Stimulated activated CD4-positive, alpha-beta T cell treated with anti-CD3 and anti-CD28 coated beads, Interleukin-1b, Interleukin-23, amount 100 ng/mL, for 48 hours (primary cell): Measurements from ENCODE around the gene NHS.
"Not testable (repeated sequence)": the region's sequence is repeated elsewhere in the genome, so short reads cannot be mapped to it uniquely, and the experiment has no call there.

ENCODE experiments used
- DNase-seq: peaks from one replicate; pipeline ENCODE4 v3.0.0-alpha.2; 2020

Gene NHS

GRCh38 chrX:17501746-17502145 is 126.7 kb downstream of the NHS start:
- no peak for DNase-seq

- not testable (repeated sequence) for DNase-seq
These were observed 131.4 kb downstream of the NHS start for GRCh38 chrX:17506352-17506751.

GRCh38 chrX:17511556-17511955 is 136.6 kb downstream of the NHS start:
- DNase-seq, result no peak

- DNase-seq, result no peak
These were observed 144.4 kb downstream of the NHS start for GRCh38 chrX:17519358-17519757.

- no peak for DNase-seq
These were observed 145.1 kb downstream of the NHS start for GRCh38 chrX:17520016-17520615.

GRCh38 chrX:17521871-17522693 is 147.1 kb downstream of the NHS start:
- DNase-seq, result no peak

- DNase-seq, result no peak
These were observed 150.3 kb downstream of the NHS start for GRCh38 chrX:17525266-17525665.

- DNase-seq, result no peak
These were observed 151.0 kb downstream of the NHS start for GRCh38 chrX:17525762-17526555.

GRCh38 chrX:17527135-17527701 is 152.2 kb downstream of the NHS start:
- DNase-seq, result no peak

GRCh38 chrX:17527922-17528321 is 152.9 kb downstream of the NHS start:
- DNase-seq, result no peak

- DNase-seq, result no peak
These were observed 154.2 kb downstream of the NHS start for GRCh38 chrX:17529151-17529745.

GRCh38 chrX:17531500-17531899 is 156.5 kb downstream of the NHS start:
- DNase-seq, result no peak

- peak; percentile 41 for DNase-seq
These were observed 160.2 kb downstream of the NHS start for GRCh38 chrX:17535229-17535628.

GRCh38 chrX:17537723-17538243 is 162.8 kb downstream of the NHS start:
- no peak for DNase-seq

- no peak for DNase-seq
These were observed 167.1 kb downstream of the NHS start for GRCh38 chrX:17542123-17542522.

- DNase-seq, result no peak
These were observed 169.8 kb downstream of the NHS start for GRCh38 chrX:17544821-17545220.

- no peak for DNase-seq
These were observed 171.4 kb downstream of the NHS start for GRCh38 chrX:17546356-17546755.

- DNase-seq, result no peak
These were observed 172.7 kb downstream of the NHS start for GRCh38 chrX:17547658-17548057.

GRCh38 chrX:17549107-17549651 is 174.2 kb downstream of the NHS start:
- no peak for DNase-seq

- no peak for DNase-seq
These were observed 175.0 kb downstream of the NHS start for GRCh38 chrX:17550011-17550410.

GRCh38 chrX:17552044-17552650 is 177.1 kb downstream of the NHS start:
- DNase-seq, result no peak

- DNase-seq, result no peak
These were observed 178.5 kb downstream of the NHS start for GRCh38 chrX:17553469-17553868.
